Breast epithelium (tissue), 3 donors: ENCODE results near the gene CYYR1.

Experiments used
- CTCF ChIP-seq, 3 donors: fragments of 450-650 bp; IDR thresholded peaks; one replicate each; pipeline ENCODE4 v1.5.1; 2016 to 2017; ENCODE audit warnings: antibody characterized with exemption in 3 of 3, mild to moderate bottlenecking in 3 of 3, moderate library complexity in 3 of 3
- POLR2AphosphoS5 ChIP-seq, 3 donors: sonication (generic); formaldehyde crosslinking; IDR thresholded peaks; one replicate each; pipeline ENCODE4 v1.6.1; 2017; ENCODE audit warnings: antibody characterized with exemption in 3 of 3

GRCh38 chr21:26508903-26509302 is 64.2 kb downstream of the CYYR1 start:
- TF ChIP-seq POLR2AphosphoS5 (IDR thresholded peaks at IDR 0.05) (no peak), CTCF (IDR thresholded peaks at IDR 0.05) (no peak)
